ENCODE measurements around the gene SPPL2B. TPM values are rescaled to one million over a fixed set of nuclear protein-coding genes. Genes with fewer than 3 reads are reported as not detected.

SPPL2B gene
- total and polyA plus RNA-seq, 9 donors, result 1.5 to 66.6 (median 47.9) TPM

GRCh38 chr19:2320049-2320448 lies 8.4 kb upstream of the SPPL2B start:
- H3K4me1 ChIP-seq (ENCODE audit: insufficient read depth), result no peaks in the 10 kb centered on the region
- intact Hi-C loops (cut with DNase I), result no loop called here
- no peak for TF ChIP-seq EP300 (IDR thresholded peaks at IDR 0.05)
- no peak for TF ChIP-seq CTCF (IDR thresholded peaks at IDR 0.05)
- no peak for TF ChIP-seq POLR2A (IDR thresholded peaks at IDR 0.05)
- no peak for DNase-seq
- H3K27me3 ChIP-seq, result no peaks in the 10 kb centered on the region
- H3K27ac ChIP-seq, result no peak overlapping the region
- H3K36me3 ChIP-seq, result no peaks in the 10 kb centered on the region
- H3K4me3 ChIP-seq, result no peak overlapping the region
- WGBS, 3 donors, result 68 to 76% (median 72%) methylated on average over 12 of the region's 12 CpGs
- peaks cover 0 to under 1% of the 10 kb centered on the region in 2 donors for H3K9me3 ChIP-seq

- Histone ChIP-seq H3K4me3 (no peak overlapping the region), H3K4me1 (ENCODE audit: insufficient read depth) (no peaks in the 10 kb centered on the region), H3K27me3 (no peaks in the 10 kb centered on the region), H3K27ac (no peak overlapping the region), H3K9me3 (no peaks in the 10 kb centered on the region), H3K36me3 (no peaks in the 10 kb centered on the region)
- no peak for DNase-seq
- intact Hi-C loops (cut with DNase I), result no loop called here
- TF ChIP-seq POLR2A (IDR thresholded peaks at IDR 0.05) (no peak), EP300 (IDR thresholded peaks at IDR 0.05) (no peak), CTCF (IDR thresholded peaks at IDR 0.05) (no peak)
- WGBS, 3 donors, result 80 to 85% (median 83%) methylated on average over 12 of the region's 12 CpGs
These were observed 7.5 kb upstream of the SPPL2B start for GRCh38 chr19:2320939-2321338.

GRCh38 chr19:2321565-2322283 lies 6.8 kb upstream of the SPPL2B start:
- Histone ChIP-seq H3K4me3 (no peak overlapping the region), H3K9me3 (no peaks in the 10 kb centered on the region), H3K27ac (no peak overlapping the region), H3K27me3 (no peaks in the 10 kb centered on the region), H3K4me1 (ENCODE audit: insufficient read depth) (no peaks in the 10 kb centered on the region), H3K36me3 (no peaks in the 10 kb centered on the region)
- intact Hi-C loops (cut with DNase I), result no loop called here
- TF ChIP-seq POLR2A (IDR thresholded peaks at IDR 0.05) (no peak), EP300 (IDR thresholded peaks at IDR 0.05) (no peak), CTCF (IDR thresholded peaks at IDR 0.05) (no peak)
- 82 to 85% (median 85%) methylated on average over 33 to 39 of the region's 39 CpGs for WGBS, 3 donors
- DNase-seq, result no peak

GRCh38 chr19:2323707-2324106 lies 4.8 kb upstream of the SPPL2B start:
- TF ChIP-seq CTCF (IDR thresholded peaks at IDR 0.05) (no peak), POLR2A (IDR thresholded peaks at IDR 0.05) (no peak), EP300 (IDR thresholded peaks at IDR 0.05) (no peak)

More at GRCh38 chr19:2323707-2324106, 4.8 kb upstream of the SPPL2B start:
- DNase-seq, result no peak
- intact Hi-C loops (cut with DNase I), result no loop called here
- peaks cover 3% of the 10 kb centered on the region for H3K4me1 ChIP-seq (ENCODE audit: insufficient read depth)
- H3K4me3 ChIP-seq, result no peak overlapping the region
- H3K36me3 ChIP-seq, result no peaks in the 10 kb centered on the region
- WGBS, 3 donors, result 88 to 94% (median 89%) methylated on average over 19 of the region's 19 CpGs
- no peaks in the 10 kb centered on the region for H3K27me3 ChIP-seq
- no peaks in the 10 kb centered on the region for H3K9me3 ChIP-seq
- no peak overlapping the region for H3K27ac ChIP-seq

Data from ovary (tissue), 9 donors.